ENCODE results near the gene GABRB1.

Gene GABRB1

GRCh38 chr4:47031011-47031678 lies at the start of gene GABRB1:
TSS of gene GABRB1 (plus strand) at chr4:47031567.
- ATAC-seq: peak; percentile 52
- TF ChIP-seq ZFP3 (CRISPR knock-in tag; IDR thresholded peaks at IDR 0.05) (no peak), TCF4 (CRISPR knock-in tag; IDR thresholded peaks at IDR 0.05; ENCODE audit: borderline replicate concordance) (no peak), SNAI2 (CRISPR knock-in tag; IDR thresholded peaks at IDR 0.05) (no peak), ZNF8 (CRISPR knock-in tag; IDR thresholded peaks at IDR 0.05) (no peak), ESRRG (CRISPR knock-in tag; IDR thresholded peaks at IDR 0.05) (no peak), CREB5 (CRISPR knock-in tag; IDR thresholded peaks at IDR 0.05; ENCODE audit: low read depth) (no peak), CSRNP3 (CRISPR knock-in tag; IDR thresholded peaks at IDR 0.05) (no peak), RARB (CRISPR knock-in tag; IDR thresholded peaks at IDR 0.05) (no peak), ZNF565 (CRISPR knock-in tag; conservative IDR thresholded peaks at IDR 0.05; ENCODE audit: low read depth) (no peak), TSHZ2 (CRISPR knock-in tag; IDR thresholded peaks at IDR 0.05) (no peak), ZNF70 (CRISPR knock-in tag; IDR thresholded peaks at IDR 0.05) (no peak), ZC3H10 (CRISPR knock-in tag; IDR thresholded peaks at IDR 0.05) (no peak), PPARA (CRISPR knock-in tag; IDR thresholded peaks at IDR 0.05; ENCODE audit: borderline replicate concordance) (no peak), POU6F1 (CRISPR knock-in tag; IDR thresholded peaks at IDR 0.05; ENCODE audit: borderline replicate concordance, low read depth) (no peak), PATZ1 (CRISPR knock-in tag; IDR thresholded peaks at IDR 0.05; ENCODE audit: borderline replicate concordance) (no peak), ZFP30 (CRISPR knock-in tag; IDR thresholded peaks at IDR 0.05) (no peak), BACH2 (CRISPR knock-in tag; IDR thresholded peaks at IDR 0.05; ENCODE audit: borderline replicate concordance) (no peak)

- TF ChIP-seq ISL1 (CRISPR knock-in tag; IDR thresholded peaks at IDR 0.05) (no peak), TOX (CRISPR knock-in tag; IDR thresholded peaks at IDR 0.05; ENCODE audit: borderline replicate concordance) (no peak), SNAI2 (CRISPR knock-in tag; IDR thresholded peaks at IDR 0.05) (no peak), TSHZ2 (CRISPR knock-in tag; IDR thresholded peaks at IDR 0.05) (no peak), PPARA (CRISPR knock-in tag; IDR thresholded peaks at IDR 0.05; ENCODE audit: borderline replicate concordance) (no peak), POU6F1 (CRISPR knock-in tag; IDR thresholded peaks at IDR 0.05; ENCODE audit: borderline replicate concordance, low read depth) (no peak)
- ATAC-seq: no peak
Measured at GRCh38 chr4:46984781-46985180, 46.6 kb upstream of the GABRB1 start.

Data from SK-N-SH treated with all-trans-retinoic acid at 6 μM for 48 hours (cell line).